ENCODE measurements around the gene CREG1. TPM values are rescaled to one million over a fixed set of nuclear protein-coding genes. Genes with fewer than 3 reads are reported as not detected.

CREG1 gene
- total RNA-seq, 4 donors from 2014 or later = 154 to 191 (median 164) TPM

DNA sequence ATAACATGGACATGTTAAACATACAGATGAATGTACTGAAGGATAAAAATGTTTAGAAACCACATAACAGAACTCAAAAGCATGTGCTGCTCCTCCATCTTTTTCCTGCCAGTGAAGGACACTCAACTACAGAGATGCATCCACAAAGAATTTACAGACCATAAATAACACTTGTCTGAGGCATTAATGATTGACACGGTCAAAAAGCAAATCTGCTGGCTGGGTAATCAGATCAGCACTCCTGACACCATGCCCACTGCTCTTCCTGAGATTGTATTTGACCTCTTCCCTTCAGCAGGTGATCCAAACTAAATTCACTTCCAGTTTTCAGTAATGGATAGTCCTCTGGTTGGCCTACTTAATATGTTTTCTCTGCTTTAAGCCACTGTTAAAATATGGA lies 6.6 kb downstream of the CREG1 start:
- no peak for DNase-seq (ENCODE audit: low spot score in 2 of 2)
- Histone ChIP-seq H3K27me3 (no peaks in the 10 kb centered on the region), H3K27ac (no peak overlapping the region), H3K4me3 (no peak overlapping the region), H3K9me3 (no peaks in the 10 kb centered on the region), H3K4me1 (peaks cover 0 to 25% (median 0%) of the 10 kb centered on the region in 4 donors), H3K36me3 (peaks cover 0 to 53% (median 0%) of the 10 kb centered on the region in 3 donors)
- no peak for TF ChIP-seq POLR2A (IDR thresholded peaks at IDR 0.05)
- no peak for TF ChIP-seq EP300 (IDR thresholded peaks at IDR 0.05)
- TF ChIP-seq, protein P1, sequence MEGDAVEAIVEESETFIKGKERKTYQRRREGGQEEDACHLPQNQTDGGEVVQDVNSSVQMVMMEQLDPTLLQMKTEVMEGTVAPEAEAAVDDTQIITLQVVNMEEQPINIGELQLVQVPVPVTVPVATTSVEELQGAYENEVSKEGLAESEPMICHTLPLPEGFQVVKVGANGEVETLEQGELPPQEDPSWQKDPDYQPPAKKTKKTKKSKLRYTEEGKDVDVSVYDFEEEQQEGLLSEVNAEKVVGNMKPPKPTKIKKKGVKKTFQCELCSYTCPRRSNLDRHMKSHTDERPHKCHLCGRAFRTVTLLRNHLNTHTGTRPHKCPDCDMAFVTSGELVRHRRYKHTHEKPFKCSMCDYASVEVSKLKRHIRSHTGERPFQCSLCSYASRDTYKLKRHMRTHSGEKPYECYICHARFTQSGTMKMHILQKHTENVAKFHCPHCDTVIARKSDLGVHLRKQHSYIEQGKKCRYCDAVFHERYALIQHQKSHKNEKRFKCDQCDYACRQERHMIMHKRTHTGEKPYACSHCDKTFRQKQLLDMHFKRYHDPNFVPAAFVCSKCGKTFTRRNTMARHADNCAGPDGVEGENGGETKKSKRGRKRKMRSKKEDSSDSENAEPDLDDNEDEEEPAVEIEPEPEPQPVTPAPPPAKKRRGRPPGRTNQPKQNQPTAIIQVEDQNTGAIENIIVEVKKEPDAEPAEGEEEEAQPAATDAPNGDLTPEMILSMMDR (IDR thresholded peaks at IDR 0.05) = no peak
- WGBS, 2 donors = 75 to 83% methylated on average over 1 of the region's 1 CpG

DNA sequence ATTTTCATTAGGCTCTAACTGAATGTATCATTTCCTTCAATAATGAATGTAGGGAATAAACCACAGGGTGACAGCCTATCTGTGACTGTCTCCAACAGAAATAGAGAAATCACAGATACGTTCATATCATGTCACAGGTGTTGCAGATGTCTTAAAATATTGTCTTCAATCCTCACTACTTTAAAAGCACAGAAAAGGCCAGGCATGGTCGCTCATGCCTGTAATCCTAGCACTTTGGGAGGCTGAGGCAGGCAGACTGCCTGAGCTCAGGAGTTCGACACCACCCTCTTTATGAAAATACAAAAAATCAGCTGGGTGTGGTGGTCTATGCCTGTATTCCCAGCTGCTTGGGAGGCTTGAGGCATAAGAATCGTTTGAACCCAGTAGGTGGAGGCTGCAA lies 8.2 kb downstream of the CREG1 start:
- 90 to 91% methylated on average over 4 of the region's 4 CpGs for WGBS, 2 donors

DNA sequence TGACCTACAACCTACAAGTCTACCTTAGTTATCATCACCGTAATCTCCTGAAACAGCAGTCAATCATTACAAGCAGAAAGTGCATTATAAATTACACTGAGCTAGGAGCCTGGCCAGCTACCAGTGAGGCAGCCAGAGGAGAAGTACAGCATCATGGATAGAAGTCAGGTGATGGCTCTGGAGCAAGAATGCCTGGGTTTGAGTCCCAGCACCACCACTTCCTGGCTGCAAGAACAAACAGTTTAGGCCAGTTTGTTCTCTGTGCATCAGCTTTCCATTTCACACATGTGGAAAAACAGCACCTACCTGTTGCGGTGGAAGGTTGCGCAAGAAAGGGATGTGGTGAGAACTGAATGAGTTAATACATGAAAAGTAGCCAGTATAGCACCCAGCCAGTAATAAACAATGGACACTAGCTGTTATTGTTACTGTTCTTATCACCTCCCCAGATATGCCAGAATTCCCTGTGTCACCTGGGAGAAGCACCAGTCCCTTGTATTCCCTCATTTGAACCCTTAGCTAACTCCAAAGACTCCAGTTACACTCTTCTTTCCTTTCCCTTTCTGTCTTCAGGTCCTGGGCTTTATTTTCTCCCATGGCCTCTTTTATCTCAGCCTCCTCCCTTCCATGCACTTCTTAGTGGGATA lies 9.0 kb downstream of the CREG1 start:
- no peaks in the 10 kb centered on the region for H3K27me3 ChIP-seq
- WGBS, 2 donors = 75 to 90% methylated on average over 3 of the region's 3 CpGs
- H3K36me3 ChIP-seq = peaks cover 0 to 53% (median 0%) of the 10 kb centered on the region in 3 donors
- no peak for DNase-seq (ENCODE audit: low spot score in 2 of 2)
- H3K27ac ChIP-seq = no peak overlapping the region
- TF ChIP-seq POLR2A (IDR thresholded peaks at IDR 0.05) = no peak
- no peak for TF ChIP-seq EP300 (IDR thresholded peaks at IDR 0.05)
- TF ChIP-seq, protein P1 (IDR thresholded peaks at IDR 0.05) = no peak
- peaks cover 0 to 14% (median 0%) of the 10 kb centered on the region in 4 donors for H3K4me1 ChIP-seq
- H3K9me3 ChIP-seq = no peaks in the 10 kb centered on the region
- no peak overlapping the region for H3K4me3 ChIP-seq

More for the DNA sequence above, 8.2 kb downstream of the CREG1 start:
- no peak for DNase-seq (ENCODE audit: low spot score in 2 of 2)
- TF ChIP-seq, protein P1 (IDR thresholded peaks at IDR 0.05) = no peak
- no peak for TF ChIP-seq EP300 (IDR thresholded peaks at IDR 0.05)
- TF ChIP-seq POLR2A (IDR thresholded peaks at IDR 0.05) = no peak
- Histone ChIP-seq H3K36me3 (peaks cover 0 to 53% (median 0%) of the 10 kb centered on the region in 3 donors), H3K4me1 (peaks cover 0 to 14% (median 0%) of the 10 kb centered on the region in 4 donors), H3K27me3 (no peaks in the 10 kb centered on the region), H3K9me3 (no peaks in the 10 kb centered on the region), H3K4me3 (no peak overlapping the region), H3K27ac (no peak overlapping the region)

DNA sequence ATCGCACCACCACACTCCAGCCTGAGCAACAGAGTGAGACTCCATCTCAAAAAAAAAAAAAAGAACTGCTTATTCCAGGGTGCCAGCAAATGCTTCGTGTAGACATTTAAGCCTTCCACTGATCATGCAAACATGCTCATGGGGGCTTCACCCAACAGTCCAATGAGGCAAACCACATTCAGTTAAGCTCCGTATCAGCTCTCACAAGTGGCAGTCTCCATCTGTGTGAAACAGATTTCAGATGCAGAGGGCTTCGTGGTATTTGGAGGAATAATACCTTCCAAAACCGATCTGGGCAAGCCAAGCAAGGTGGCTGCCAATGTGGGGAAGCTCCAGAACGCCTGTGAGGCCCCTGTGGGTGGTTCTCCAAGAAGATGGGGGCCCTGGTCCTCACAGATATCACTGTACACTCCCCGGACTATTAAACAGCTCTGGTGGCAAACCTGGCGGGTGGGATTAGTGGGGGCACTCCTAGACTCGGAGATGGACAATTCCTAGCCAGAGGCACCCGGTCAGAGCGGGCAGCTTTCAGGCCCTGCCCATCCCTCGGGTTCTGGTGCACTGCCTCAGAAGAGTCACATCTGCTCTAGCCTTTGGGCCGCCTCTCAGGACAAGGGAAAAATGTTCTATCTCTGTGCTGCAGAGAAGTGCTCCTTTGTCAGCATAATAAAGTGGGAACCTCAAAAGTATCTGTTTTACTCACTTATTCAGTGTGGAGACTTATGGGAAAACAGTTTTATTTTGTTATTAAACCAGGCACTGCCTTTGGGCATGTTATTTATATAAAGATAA lies 10.2 kb downstream of the CREG1 start:
- H3K4me3 ChIP-seq = no peak overlapping the region
- H3K27ac ChIP-seq = no peak overlapping the region
- H3K4me1 ChIP-seq = peaks cover 0 to 7% (median 0%) of the 10 kb centered on the region in 4 donors
- TF ChIP-seq EP300 (IDR thresholded peaks at IDR 0.05) (no peak), POLR2A (IDR thresholded peaks at IDR 0.05) (no peak)
- TF ChIP-seq, protein P1 (IDR thresholded peaks at IDR 0.05) = no peak
- 88 to 89% methylated on average over 12 to 13 of the region's 13 CpGs for WGBS, 2 donors
- H3K27me3 ChIP-seq = no peaks in the 10 kb centered on the region
- no peaks in the 10 kb centered on the region for H3K9me3 ChIP-seq
- no peak for DNase-seq (ENCODE audit: low spot score in 2 of 2)
- H3K36me3 ChIP-seq = peaks cover 0 to 53% (median 0%) of the 10 kb centered on the region in 3 donors
